Lung microvascular endothelial cell (primary cell): Measurements from ENCODE around the gene RPL41. TPM values are rescaled to one million over a fixed set of nuclear protein-coding genes. Genes with fewer than 3 reads are reported as not detected.

ENCODE experiments used
- total RNA-seq: library from RNA; depleted of rRNA; stranded (reverse); fragments of >200 nt; gene quantifications from 2 replicates; pipeline ENCODE4 v1.2.1, GENCODE V29; 2014

Gene RPL41
- total RNA-seq, 1 donor from 2014 or later: 2,559 TPM

Other genes with a start within 250 kb of the RPL41 start
- 25.1 and 26.8 TPM in 2 replicates for gene PYM1, start 188.7 kb upstream of the RPL41 start, total RNA-seq
- 9.5 and 12.9 TPM in 2 replicates for gene DGKA, start 185.5 kb upstream of the RPL41 start, total RNA-seq
- 0.20 and 0.22 TPM in 2 replicates for gene PMEL, start 150.6 kb upstream of the RPL41 start, total RNA-seq
- gene CDK2, start 149.8 kb upstream of the RPL41 start, total RNA-seq: 18.1 and 20.8 TPM in 2 replicates
- gene RAB5B, start 142.6 kb upstream of the RPL41 start, total RNA-seq: 25.3 and 32.5 TPM in 2 replicates
- gene SUOX, start 119.4 kb upstream of the RPL41 start, total RNA-seq: 8.9 and 10.1 TPM in 2 replicates
- gene IKZF4, start 95.6 kb upstream of the RPL41 start, total RNA-seq: 0.20 and 0.22 TPM in 2 replicates
- 99.2 and 124 TPM in 2 replicates for gene RPS26, start 74.7 kb upstream of the RPL41 start, total RNA-seq
- gene ERBB3, start 36.5 kb upstream of the RPL41 start, total RNA-seq: under 0.01 and 0.22 TPM in 2 replicates
- 80.8 and 102 TPM in 2 replicates for gene PA2G4, start 12.1 kb upstream of the RPL41 start, total RNA-seq
- 2.6 and 5.0 TPM in 2 replicates for gene ZC3H10, start 1.6 kb downstream of the RPL41 start, total RNA-seq
- 270 and 326 TPM in 2 replicates for gene ESYT1, start 11.6 kb downstream of the RPL41 start, total RNA-seq
- gene MYL6B, start 36.0 kb downstream of the RPL41 start, total RNA-seq: 63.6 and 75.0 TPM in 2 replicates
- 2,671 and 3,118 TPM in 2 replicates for gene MYL6, start 41.7 kb downstream of the RPL41 start, total RNA-seq
- gene SMARCC2, start 72.8 kb downstream of the RPL41 start, total RNA-seq: 31.4 and 45.8 TPM in 2 replicates
- 42.5 and 73.0 TPM in 2 replicates for gene RNF41, start 105.3 kb downstream of the RPL41 start, total RNA-seq
- 17.5 and 21.1 TPM in 2 replicates for gene NABP2, start 107.7 kb downstream of the RPL41 start, total RNA-seq
- not detected in 2 replicates for gene SLC39A5, start 113.4 kb downstream of the RPL41 start, total RNA-seq
- 8.3 and 10.7 TPM in 2 replicates for gene ANKRD52, start 141.8 kb downstream of the RPL41 start, total RNA-seq
- 5.9 and 7.9 TPM in 2 replicates for gene COQ10A, start 150.3 kb downstream of the RPL41 start, total RNA-seq
- 75.6 and 111 TPM in 2 replicates for gene CS, start 183.7 kb downstream of the RPL41 start, total RNA-seq
- 55.6 and 69.2 TPM in 2 replicates for gene CNPY2, start 199.4 kb downstream of the RPL41 start, total RNA-seq
- 5.7 and 10.9 TPM in 2 replicates for gene PAN2, start 217.4 kb downstream of the RPL41 start, total RNA-seq
- under 0.01 TPM in 1 of 2 replicates, not detected in the other for gene IL23A, start 222.3 kb downstream of the RPL41 start, total RNA-seq
- gene STAT2, start 243.5 kb downstream of the RPL41 start, total RNA-seq: 34.7 and 79.4 TPM in 2 replicates
- gene APOF, start 246.2 kb downstream of the RPL41 start, total RNA-seq: not detected in 2 replicates